DOHH2 (cell line): ENCODE measurements around the gene P4HA2.

Source experiments
- H3F3A ChIP-seq: fragments of 200-600 bp; sonication (generic), shearing (Covaris generic); 2 replicates; pipeline ENCODE4 v1.6.0; 2016; ENCODE audit warnings: antibody characterized with exemption, mild to moderate bottlenecking; ENCODE audit not compliant: control insufficient read depth, insufficient read depth
- H3K27ac ChIP-seq: fragments of 200-600 bp; sonication (generic); 2 replicates; pipeline ENCODE4 v1.5.1; 2014; ENCODE audit warnings: low read depth, mild to moderate bottlenecking, low read length, moderate library complexity
- H3K27me3 ChIP-seq: fragments of 200-600 bp; sonication (generic); 2 replicates; pipeline ENCODE4 v1.6.1; 2014; ENCODE audit warnings: mild to moderate bottlenecking, low read length, mixed read lengths; ENCODE audit not compliant: control insufficient read depth
- H3K36me3 ChIP-seq: fragments of 200-600 bp; sonication (generic); 2 replicates; pipeline ENCODE4 v1.6.1; 2014; ENCODE audit warnings: mild to moderate bottlenecking, low read length, moderate library complexity, mixed read lengths; ENCODE audit not compliant: control insufficient read depth
- H3K4me1 ChIP-seq: fragments of 200-600 bp; sonication (generic); 2 replicates; pipeline ENCODE4 v1.6.1; 2014; ENCODE audit warnings: mild to moderate bottlenecking, low read length, mixed read lengths; ENCODE audit not compliant: control insufficient read depth
- H3K4me2 ChIP-seq: fragments of 200-600 bp; sonication (generic); 2 replicates; pipeline ENCODE4 v1.6.0; 2014; ENCODE audit warnings: mild to moderate bottlenecking, low read length, moderate library complexity
- H3K4me3 ChIP-seq: fragments of 200-600 bp; sonication (generic); 2 replicates; pipeline ENCODE4 v1.5.1; 2014; ENCODE audit warnings: mild to moderate bottlenecking, low read length, mixed read lengths
- H3K79me2 ChIP-seq: fragments of 200-600 bp; sonication (generic); 2 replicates; pipeline ENCODE4 v1.6.1; 2014; ENCODE audit warnings: mild to moderate bottlenecking, low read length, mixed read lengths; ENCODE audit not compliant: control insufficient read depth
- H3K9me2 ChIP-seq: fragments of 200-600 bp; sonication (generic); replicated peaks from 2 replicates; pipeline ENCODE4 v1.6.1; 2014; ENCODE audit warnings: mild to moderate bottlenecking, low read length, mixed read lengths; ENCODE audit not compliant: control insufficient read depth
- H3K9me3 ChIP-seq: fragments of 200-600 bp; sonication (generic); 2 replicates; pipeline ENCODE4 v1.6.1; 2014; ENCODE audit warnings: antibody characterized with exemption, low read length, mixed read lengths; ENCODE audit not compliant: control insufficient read depth, insufficient read depth
- H4K20me1 ChIP-seq: fragments of 200-600 bp; sonication (generic); 2 replicates; pipeline ENCODE4 v1.6.0; 2014; ENCODE audit warnings: low read depth, mild to moderate bottlenecking, antibody characterized with exemption, low read length, moderate library complexity; ENCODE audit not compliant: control insufficient read depth, insufficient read depth
- EZH2phosphoT487 ChIP-seq: fragments of 200-600 bp; sonication (generic); IDR thresholded peaks from 2 replicates; pipeline ENCODE4 v1.6.1; 2017; ENCODE audit warnings: borderline replicate concordance, mild to moderate bottlenecking, antibody characterized with exemption, low read length, moderate library complexity, mixed read lengths
- TF ChIP-seq, protein P1 (sequence below): fragments of 200-600 bp; sonication (generic); IDR thresholded peaks from one replicate; pipeline ENCODE4 v1.5.1; 2014; ENCODE audit warnings: antibody characterized with exemption, mild to moderate bottlenecking, low read depth, low read length; ENCODE audit not compliant: poor library complexity, severe bottlenecking

Gene P4HA2

DNA sequence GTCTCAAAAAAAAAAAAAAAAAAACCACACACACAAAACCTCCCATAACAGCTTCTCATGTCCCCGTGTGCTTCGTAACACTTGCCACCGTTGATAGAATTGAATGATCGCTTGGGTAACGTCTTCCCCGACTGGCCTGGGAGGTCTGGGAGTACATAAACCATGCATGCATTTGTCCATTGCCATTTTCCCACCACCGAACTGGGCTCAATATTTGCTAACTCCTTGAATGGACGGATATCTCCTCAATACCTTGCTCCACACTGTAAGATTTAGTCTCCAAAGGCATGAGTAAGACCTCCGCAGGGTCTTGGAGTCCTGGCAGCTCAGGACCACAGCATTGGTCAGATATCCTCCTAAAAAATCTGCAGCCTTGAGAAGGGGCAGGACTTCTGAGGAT is 3.2 kb upstream of the P4HA2 start:
- no peak overlapping the region for H3K4me2 ChIP-seq
- TF ChIP-seq, protein P1, sequence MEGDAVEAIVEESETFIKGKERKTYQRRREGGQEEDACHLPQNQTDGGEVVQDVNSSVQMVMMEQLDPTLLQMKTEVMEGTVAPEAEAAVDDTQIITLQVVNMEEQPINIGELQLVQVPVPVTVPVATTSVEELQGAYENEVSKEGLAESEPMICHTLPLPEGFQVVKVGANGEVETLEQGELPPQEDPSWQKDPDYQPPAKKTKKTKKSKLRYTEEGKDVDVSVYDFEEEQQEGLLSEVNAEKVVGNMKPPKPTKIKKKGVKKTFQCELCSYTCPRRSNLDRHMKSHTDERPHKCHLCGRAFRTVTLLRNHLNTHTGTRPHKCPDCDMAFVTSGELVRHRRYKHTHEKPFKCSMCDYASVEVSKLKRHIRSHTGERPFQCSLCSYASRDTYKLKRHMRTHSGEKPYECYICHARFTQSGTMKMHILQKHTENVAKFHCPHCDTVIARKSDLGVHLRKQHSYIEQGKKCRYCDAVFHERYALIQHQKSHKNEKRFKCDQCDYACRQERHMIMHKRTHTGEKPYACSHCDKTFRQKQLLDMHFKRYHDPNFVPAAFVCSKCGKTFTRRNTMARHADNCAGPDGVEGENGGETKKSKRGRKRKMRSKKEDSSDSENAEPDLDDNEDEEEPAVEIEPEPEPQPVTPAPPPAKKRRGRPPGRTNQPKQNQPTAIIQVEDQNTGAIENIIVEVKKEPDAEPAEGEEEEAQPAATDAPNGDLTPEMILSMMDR = no peak
- TF ChIP-seq EZH2phosphoT487 = no peak
- H3K9me2 ChIP-seq = no peaks in the 10 kb centered on the region
- peaks cover 21% of the 10 kb centered on the region for H3K27me3 ChIP-seq
- no peak overlapping the region for H3K27ac ChIP-seq
- no peaks in the 10 kb centered on the region for H3K36me3 ChIP-seq
- no peaks in the 10 kb centered on the region for H3F3A ChIP-seq
- no peak overlapping the region for H3K4me3 ChIP-seq
- no peaks in the 10 kb centered on the region for H4K20me1 ChIP-seq
- H3K4me1 ChIP-seq = no peaks in the 10 kb centered on the region
- H3K79me2 ChIP-seq = no peaks in the 10 kb centered on the region
- H3K9me3 ChIP-seq = no peaks in the 10 kb centered on the region

DNA sequence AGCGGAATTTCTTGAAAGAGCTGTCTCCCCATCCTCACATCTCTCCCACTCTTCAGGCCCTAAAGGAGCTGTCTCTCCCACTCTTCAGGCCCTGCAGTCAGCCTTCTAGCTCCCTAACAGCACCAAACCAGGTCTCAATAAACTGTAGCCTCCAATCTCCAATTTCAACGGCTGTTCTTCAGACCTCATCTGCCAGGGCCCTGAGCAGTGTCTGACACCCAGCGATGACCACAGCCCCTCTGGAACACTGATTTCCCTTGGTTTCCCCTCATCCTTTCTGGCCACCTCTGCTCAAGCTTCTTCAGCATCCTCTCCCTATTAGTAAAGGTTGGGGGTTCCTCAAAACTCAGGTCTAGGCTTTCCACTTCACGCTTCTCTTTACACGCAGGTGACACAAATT is 1.6 kb upstream of the P4HA2 start:
- no peak overlapping the region for H3K4me2 ChIP-seq
- no peaks in the 10 kb centered on the region for H3K9me3 ChIP-seq
- TF ChIP-seq, protein P1 = no peak
- no peak for TF ChIP-seq EZH2phosphoT487
- H4K20me1 ChIP-seq = no peaks in the 10 kb centered on the region
- no peaks in the 10 kb centered on the region for H3K4me1 ChIP-seq
- no peaks in the 10 kb centered on the region for H3K9me2 ChIP-seq
- peaks cover 21% of the 10 kb centered on the region for H3K27me3 ChIP-seq
- H3K4me3 ChIP-seq = no peak overlapping the region
- H3K27ac ChIP-seq = no peak overlapping the region
- no peaks in the 10 kb centered on the region for H3K36me3 ChIP-seq
- no peaks in the 10 kb centered on the region for H3F3A ChIP-seq
- no peaks in the 10 kb centered on the region for H3K79me2 ChIP-seq

DNA sequence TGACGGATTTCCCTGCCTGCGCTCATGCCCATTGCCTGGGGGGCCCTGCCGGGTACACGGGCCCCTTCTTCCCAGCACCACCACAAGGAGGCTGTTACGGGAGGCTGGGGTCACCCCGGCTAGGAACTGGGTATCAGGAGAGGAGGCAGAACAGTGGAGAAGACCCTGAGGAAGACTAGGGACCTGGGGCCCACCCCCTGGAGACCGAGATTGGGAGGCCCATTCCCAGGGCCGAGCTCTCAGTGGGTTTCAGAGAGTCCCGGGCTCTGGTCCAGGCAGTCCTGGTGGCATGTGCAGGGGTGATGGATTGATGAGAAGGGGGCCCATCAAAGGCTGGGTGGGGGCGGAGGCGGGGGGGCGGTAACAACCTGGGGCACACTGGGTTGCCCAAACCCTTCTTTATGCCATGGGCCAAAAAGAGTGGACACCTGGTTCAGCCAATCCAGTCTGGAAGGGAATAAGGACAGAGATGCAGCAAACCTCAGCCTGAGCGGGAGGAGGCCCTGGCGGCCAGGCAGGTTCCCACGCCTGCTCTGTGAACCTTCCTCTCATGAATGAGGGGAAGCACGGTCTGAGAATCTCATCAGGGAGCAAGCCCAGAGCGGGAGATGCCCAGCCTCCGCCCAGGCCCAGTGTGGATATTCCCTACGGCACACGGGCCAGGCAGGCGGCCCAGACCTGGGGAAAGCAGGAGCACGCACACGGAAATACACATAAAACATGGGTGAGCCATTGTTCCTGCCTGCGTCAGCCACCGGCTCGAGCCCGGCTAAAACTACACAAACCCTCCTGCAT is 785 bp upstream of the P4HA2 start:
- TF ChIP-seq EZH2phosphoT487 = no peak
- TF ChIP-seq, protein P1 = no peak
- Histone ChIP-seq H3K4me1 (no peaks in the 10 kb centered on the region), H3K27ac (no peak overlapping the region), H3K4me2 (peak overlapping the region; percentile 48), H3K79me2 (no peaks in the 10 kb centered on the region), H4K20me1 (no peaks in the 10 kb centered on the region), H3F3A (no peaks in the 10 kb centered on the region), H3K36me3 (no peaks in the 10 kb centered on the region), H3K9me3 (no peaks in the 10 kb centered on the region), H3K27me3 (peaks cover 21% of the 10 kb centered on the region), H3K9me2 (no peaks in the 10 kb centered on the region), H3K4me3 (peak overlapping the region; percentile 42)
